ENCODE data around the gene TMEM39B. TPM values are rescaled to one million over a fixed set of nuclear protein-coding genes. Genes with fewer than 3 reads are reported as not detected.

The TMEM39B gene
- total and polyA plus RNA-seq, 2 experiments from 2014 or later, result 4.6 to 5.1 TPM

- TF ChIP-seq CTCF (IDR thresholded peaks at IDR 0.05; ENCODE audit: low read depth, low read length), result no peak
- DNase-seq (ENCODE audit: low read depth in 1 of 2, low spot score in 1 of 2), result no peak
- peaks cover 23% of the 10 kb centered on the region for H3K36me3 ChIP-seq
- H3K9me3 ChIP-seq (ENCODE audit: low read depth), result no peaks in the 10 kb centered on the region
- no peaks in the 10 kb centered on the region for H3K27me3 ChIP-seq
- H3K4me1 ChIP-seq (ENCODE audit: low read depth), result no peaks in the 10 kb centered on the region
- no peak overlapping the region for H3K27ac ChIP-seq
- H3K4me3 ChIP-seq, result no peak overlapping the region
These were observed 26.7 kb downstream of the TMEM39B start for GRCh38 chr1:32099426-32099825.

GRCh38 chr1:32100359-32100758, 27.6 kb downstream of the TMEM39B start:
- peaks cover 15% of the 10 kb centered on the region for H3K36me3 ChIP-seq
- no peaks in the 10 kb centered on the region for H3K4me1 ChIP-seq (ENCODE audit: low read depth)
- no peak for TF ChIP-seq CTCF (IDR thresholded peaks at IDR 0.05; ENCODE audit: low read depth, low read length)
- no peak overlapping the region for H3K27ac ChIP-seq
- peak in 1 of 2 donors; percentile 55 for DNase-seq (ENCODE audit: low read depth in 1 of 2, low spot score in 1 of 2)
- H3K27me3 ChIP-seq, result no peaks in the 10 kb centered on the region
- no peaks in the 10 kb centered on the region for H3K9me3 ChIP-seq (ENCODE audit: low read depth)
- no peak overlapping the region for H3K4me3 ChIP-seq

- Histone ChIP-seq H3K27me3 (no peaks in the 10 kb centered on the region), H3K36me3 (peaks cover 8% of the 10 kb centered on the region), H3K9me3 (ENCODE audit: low read depth) (no peaks in the 10 kb centered on the region), H3K4me3 (no peak overlapping the region), H3K4me1 (ENCODE audit: low read depth) (no peaks in the 10 kb centered on the region), H3K27ac (peak overlapping the region; percentile 52)
- TF ChIP-seq CTCF (IDR thresholded peaks at IDR 0.05; ENCODE audit: low read depth, low read length), result no peak
- DNase-seq (ENCODE audit: low read depth in 1 of 2, low spot score in 1 of 2), result peak in 1 of 2 donors; percentile 56
These were observed 28.3 kb downstream of the TMEM39B start for GRCh38 chr1:32100807-32101708.

- Histone ChIP-seq H3K4me3 (no peak overlapping the region), H3K4me1 (ENCODE audit: low read depth) (no peaks in the 10 kb centered on the region), H3K27ac (no peak overlapping the region), H3K36me3 (no peaks in the 10 kb centered on the region), H3K27me3 (no peaks in the 10 kb centered on the region), H3K9me3 (ENCODE audit: low read depth) (no peaks in the 10 kb centered on the region)
- DNase-seq (ENCODE audit: low read depth in 1 of 2, low spot score in 1 of 2), result no peak
- TF ChIP-seq CTCF (IDR thresholded peaks at IDR 0.05; ENCODE audit: low read depth, low read length), result no peak
These were observed 31.4 kb downstream of the TMEM39B start for GRCh38 chr1:32104127-32104526.

GRCh38 chr1:32105338-32105737, 32.6 kb downstream of the TMEM39B start:
- H3K9me3 ChIP-seq (ENCODE audit: low read depth), result no peaks in the 10 kb centered on the region
- H3K4me3 ChIP-seq, result no peak overlapping the region
- no peak for DNase-seq (ENCODE audit: low read depth in 1 of 2, low spot score in 1 of 2)
- TF ChIP-seq CTCF (IDR thresholded peaks at IDR 0.05; ENCODE audit: low read depth, low read length), result no peak
- no peaks in the 10 kb centered on the region for H3K4me1 ChIP-seq (ENCODE audit: low read depth)
- no peak overlapping the region for H3K27ac ChIP-seq
- H3K36me3 ChIP-seq, result no peaks in the 10 kb centered on the region
- no peaks in the 10 kb centered on the region for H3K27me3 ChIP-seq

Measured in cardiac muscle cell (in vitro differentiated cells and primary cell).